WTC11 (cell line): ENCODE measurements around the gene RPS6KA2. TPM values are rescaled to one million over a fixed set of nuclear protein-coding genes. Genes with fewer than 3 reads are reported as not detected.

Source experiments
- ATAC-seq: fragments of 200-7000 bp; cut with Tn5 transposase; 2 replicates; pipeline ENCODE4 v1.10.0; 2021; ENCODE audit warnings: mild to moderate bottlenecking, moderate library complexity
- CTCF ChIA-PET: fragments of 300-600 bp; sonication (Branson Sonifier 250); formaldehyde crosslinking; loops from one replicate; lab custom pipeline; 2021; ENCODE audit warnings: antibody characterized with exemption; lab: Charles Lee
- POLR2A ChIA-PET: fragments of 350-600 bp; sonication (Branson Sonifier 250); formaldehyde crosslinking; loops from one replicate; lab custom pipeline; 2021; ENCODE audit warnings: antibody characterized with exemption; lab: Charles Lee
- DNase-seq: peaks from one replicate; pipeline ENCODE4 v3.0.0; 2021; ENCODE audit warnings: low spot score
- H3K27ac Mint-ChIP-seq: 2 replicates; pipeline ENCODE4 v1.8.0; 2021; ENCODE audit warnings: mixed read lengths
- H3K27me3 Mint-ChIP-seq: 2 replicates; pipeline ENCODE4 v1.8.0; 2021; ENCODE audit warnings: low read depth, mild to moderate bottlenecking, moderate library complexity, mixed read lengths
- H3K36me3 Mint-ChIP-seq: 2 replicates; pipeline ENCODE4 v1.8.0; 2021; ENCODE audit warnings: mixed read lengths
- H3K4me1 Mint-ChIP-seq: 2 replicates; pipeline ENCODE4 v1.8.0; 2022; ENCODE audit warnings: mixed read lengths
- H3K4me3 Mint-ChIP-seq: 2 replicates; pipeline ENCODE4 v1.8.0; 2021; ENCODE audit warnings: mild to moderate bottlenecking, moderate library complexity, mixed read lengths
- H3K9me3 Mint-ChIP-seq: 2 replicates; pipeline ENCODE4 v1.8.0; 2021; ENCODE audit warnings: mixed read lengths
- EMX1 ChIP-seq: fragments of 250-450 bp; sonication (Bioruptor Pico); IDR thresholded peaks from 2 replicates; pipeline ENCODE4 v1.8.0; 2021; ENCODE audit warnings: mild to moderate bottlenecking
- ESRRA ChIP-seq: sonication (generic); formaldehyde crosslinking; IDR thresholded peaks from 2 replicates; pipeline ENCODE4 v1.8.1; 2022; ENCODE audit warnings: mild to moderate bottlenecking, missing genetic modification reagents, borderline replicate concordance
- FOXP4 ChIP-seq: sonication (generic); formaldehyde crosslinking; IDR thresholded peaks from 2 replicates; pipeline ENCODE4 v1.8.0; 2022; ENCODE audit warnings: mild to moderate bottlenecking, missing genetic modification reagents
- IRF1 ChIP-seq: sonication (generic); formaldehyde crosslinking; IDR thresholded peaks from 2 replicates; pipeline ENCODE4 v1.8.0; 2023; ENCODE audit warnings: missing genetic modification reagents
- MXD4 ChIP-seq: fragments of 250-450 bp; sonication (Bioruptor Pico); IDR thresholded peaks from 2 replicates; pipeline ENCODE4 v1.8.0; 2021; ENCODE audit warnings: mild to moderate bottlenecking, moderate library complexity, borderline replicate concordance
- MYBL2 ChIP-seq: sonication (generic); formaldehyde crosslinking; IDR thresholded peaks from 2 replicates; pipeline ENCODE4 v1.8.1; 2023; ENCODE audit warnings: mild to moderate bottlenecking, moderate library complexity, missing genetic modification reagents
- NFYB ChIP-seq: sonication (generic); formaldehyde crosslinking; conservative IDR thresholded peaks from 2 replicates; pipeline ENCODE4 v1.8.0; 2022; ENCODE audit warnings: low read depth, missing genetic modification reagents
- OVOL2 ChIP-seq: fragments of 250-450 bp; sonication (Bioruptor Pico); IDR thresholded peaks from 2 replicates; pipeline ENCODE4 v1.9.0; 2021; ENCODE audit warnings: mild to moderate bottlenecking, borderline replicate concordance
- PRDM15 ChIP-seq: sonication (generic); formaldehyde crosslinking; IDR thresholded peaks from 2 replicates; pipeline ENCODE4 v1.8.0; 2022; ENCODE audit warnings: missing genetic modification reagents
- PREB ChIP-seq: sonication (generic); formaldehyde crosslinking; IDR thresholded peaks from 2 replicates; pipeline ENCODE4 v1.8.1; 2022; ENCODE audit warnings: mild to moderate bottlenecking, missing genetic modification reagents, moderate library complexity, borderline replicate concordance
- SOX15 ChIP-seq: fragments of 250-450 bp; sonication (Bioruptor Pico); IDR thresholded peaks from 2 replicates; pipeline ENCODE4 v1.9.0; 2021; ENCODE audit warnings: mild to moderate bottlenecking
- TCF7 ChIP-seq: sonication (generic); formaldehyde crosslinking; IDR thresholded peaks from 2 replicates; pipeline ENCODE4 v1.8.0; 2022; ENCODE audit warnings: mild to moderate bottlenecking, low read depth, missing genetic modification reagents, moderate library complexity
- TEAD1 ChIP-seq: sonication (generic); formaldehyde crosslinking; IDR thresholded peaks from 2 replicates; pipeline ENCODE4 v1.8.0; 2022; ENCODE audit warnings: mild to moderate bottlenecking, missing genetic modification reagents
- ZNF263 ChIP-seq: sonication (generic); formaldehyde crosslinking; IDR thresholded peaks from 2 replicates; pipeline ENCODE4 v1.8.1; 2022; ENCODE audit warnings: low read depth, mild to moderate bottlenecking, moderate library complexity, missing genetic modification reagents
- ZNF317 ChIP-seq: sonication (generic); formaldehyde crosslinking; IDR thresholded peaks from 2 replicates; pipeline ENCODE4 v1.8.1; 2023; ENCODE audit warnings: low read depth, mild to moderate bottlenecking, moderate library complexity, missing genetic modification reagents, borderline replicate concordance
- total RNA-seq: library from RNA; stranded (reverse); gene quantifications from 3 replicates; pipeline ENCODE4 v1.2.3, GENCODE V29; 2021
- TF ChIP-seq, protein P1 (sequence below): sonication (generic); formaldehyde crosslinking; IDR thresholded peaks from 2 replicates; pipeline ENCODE4 v1.8.1; 2023; ENCODE audit warnings: mild to moderate bottlenecking, missing genetic modification reagents, moderate library complexity
- TF ChIP-seq, protein P2 (sequence below): sonication (generic); formaldehyde crosslinking; IDR thresholded peaks from 2 replicates; pipeline ENCODE4 v1.8.1; 2023; ENCODE audit warnings: mild to moderate bottlenecking, missing genetic modification reagents, moderate library complexity
- TF ChIP-seq, protein P3 (sequence below): sonication (generic); formaldehyde crosslinking; IDR thresholded peaks from 2 replicates; pipeline ENCODE4 v1.8.1; 2022; ENCODE audit warnings: missing genetic modification reagents, borderline replicate concordance

RPS6KA2 gene
- total RNA-seq, 1 experiment from 2014 or later, result 24.2 TPM

- Mint-ChIP-seq H3K36me3 (peaks cover 13% of the 10 kb centered on the region), H3K27ac (no peak overlapping the region), H3K9me3 (no peaks in the 10 kb centered on the region), H3K27me3 (no peaks in the 10 kb centered on the region), H3K4me1 (peaks cover 70% of the 10 kb centered on the region), H3K4me3 (no peak overlapping the region)
- ATAC-seq (no peak), DNase-seq (no peak)
- CTCF ChIA-PET, result interaction anchor here (0.7 kb wide), 1 partner anchor 9 kb away, joined by 3 read pairs; the partner anchor contains the start of gene RPS6KA2
- POLR2A ChIA-PET, result no interaction called here
- no peak for TF ChIP-seq IRF1 (CRISPR knock-in tag)
- TF ChIP-seq PREB (CRISPR knock-in tag), result no peak
- no peak for TF ChIP-seq NFYB
- TF ChIP-seq MXD4, result no peak
These were observed 8.8 kb downstream of the RPS6KA2 start for GRCh38 chr6:166618251-166618650.

- peaks cover 69% of the 10 kb centered on the region for H3K4me1 Mint-ChIP-seq
- TF ChIP-seq, protein P1, sequence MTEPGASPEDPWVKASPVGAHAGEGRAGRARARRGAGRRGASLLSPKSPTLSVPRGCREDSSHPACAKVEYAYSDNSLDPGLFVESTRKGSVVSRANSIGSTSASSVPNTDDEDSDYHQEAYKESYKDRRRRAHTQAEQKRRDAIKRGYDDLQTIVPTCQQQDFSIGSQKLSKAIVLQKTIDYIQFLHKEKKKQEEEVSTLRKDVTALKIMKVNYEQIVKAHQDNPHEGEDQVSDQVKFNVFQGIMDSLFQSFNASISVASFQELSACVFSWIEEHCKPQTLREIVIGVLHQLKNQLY (CRISPR knock-in tag), result no peak
- TF ChIP-seq, protein P2, sequence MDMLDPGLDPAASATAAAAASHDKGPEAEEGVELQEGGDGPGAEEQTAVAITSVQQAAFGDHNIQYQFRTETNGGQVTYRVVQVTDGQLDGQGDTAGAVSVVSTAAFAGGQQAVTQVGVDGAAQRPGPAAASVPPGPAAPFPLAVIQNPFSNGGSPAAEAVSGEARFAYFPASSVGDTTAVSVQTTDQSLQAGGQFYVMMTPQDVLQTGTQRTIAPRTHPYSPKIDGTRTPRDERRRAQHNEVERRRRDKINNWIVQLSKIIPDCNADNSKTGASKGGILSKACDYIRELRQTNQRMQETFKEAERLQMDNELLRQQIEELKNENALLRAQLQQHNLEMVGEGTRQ (CRISPR knock-in tag), result no peak
- TF ChIP-seq TCF7 (no peak), ESRRA (CRISPR knock-in tag) (no peak), MYBL2 (CRISPR knock-in tag) (no peak), PRDM15 (CRISPR knock-in tag) (no peak), TEAD1 (CRISPR knock-in tag) (no peak), OVOL2 (no peak)
- TF ChIP-seq, all 79 proteins: peak for 0
- no peak for DNase-seq
- no peak for ATAC-seq
- CTCF ChIA-PET, result no interaction called here
- Mint-ChIP-seq H3K4me3 (no peak overlapping the region), H3K36me3 (peaks cover 13% of the 10 kb centered on the region), H3K27me3 (no peaks in the 10 kb centered on the region), H3K9me3 (no peaks in the 10 kb centered on the region), H3K27ac (no peak overlapping the region)
- POLR2A ChIA-PET, result no interaction called here
These were observed 9.7 kb downstream of the RPS6KA2 start for GRCh38 chr6:166617359-166617758.

DNA sequence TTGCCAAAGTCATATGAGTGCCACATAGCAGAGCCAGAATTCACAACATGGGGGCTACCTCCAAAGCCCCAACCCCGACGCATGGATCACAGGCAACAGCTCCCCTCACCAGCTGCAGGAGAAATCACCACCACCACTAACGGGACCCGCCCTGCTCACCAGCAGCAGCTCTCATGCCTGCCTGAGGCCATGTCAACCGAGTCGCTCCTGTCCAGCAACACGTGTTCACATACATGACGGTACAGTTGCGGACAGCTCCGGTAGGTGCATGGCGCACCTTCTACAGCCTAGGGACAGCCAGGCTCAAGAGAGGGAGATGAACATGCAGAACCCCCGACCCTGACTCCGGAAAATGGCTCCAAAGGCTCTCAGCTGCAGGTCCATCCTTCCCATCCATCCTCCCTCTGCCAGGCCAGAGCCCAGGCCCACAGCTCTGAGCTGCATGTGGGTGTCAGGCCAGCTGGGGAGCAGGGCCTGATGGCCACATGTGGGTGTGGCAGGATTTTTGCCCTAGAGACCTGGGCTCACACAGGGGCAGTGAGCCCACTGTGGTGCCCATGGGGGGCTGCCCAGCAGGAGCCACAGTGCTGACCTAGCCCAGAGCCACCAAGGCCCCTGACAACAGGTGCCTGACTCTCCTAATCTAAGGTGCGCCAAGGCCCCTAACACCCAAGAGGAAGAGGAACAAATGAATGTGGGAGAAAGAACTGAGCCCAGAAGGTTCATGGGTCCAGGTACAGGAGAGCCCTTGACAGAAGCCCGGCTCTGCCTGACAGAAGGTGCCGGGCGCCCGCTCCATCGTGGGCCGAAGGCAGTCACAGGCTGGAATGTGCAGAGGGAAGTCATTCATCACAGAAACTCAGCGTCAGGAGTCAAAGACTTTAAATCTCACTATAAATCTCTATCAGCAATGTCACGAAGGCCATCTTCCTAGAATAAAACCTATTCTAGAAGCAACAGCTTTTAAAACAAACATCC is 10.5 kb downstream of the RPS6KA2 start:
- ChIA-PET CTCF (no interaction called here), POLR2A (no interaction called here)
- peaks cover 13% of the 10 kb centered on the region for H3K36me3 Mint-ChIP-seq
- H3K4me1 Mint-ChIP-seq, result peaks cover 71% of the 10 kb centered on the region
- ATAC-seq, result no peak
- no peaks in the 10 kb centered on the region for H3K27me3 Mint-ChIP-seq
- DNase-seq, result no peak
- H3K27ac Mint-ChIP-seq, result no peak overlapping the region
- no peaks in the 10 kb centered on the region for H3K9me3 Mint-ChIP-seq
- no peak overlapping the region for H3K4me3 Mint-ChIP-seq
- TF ChIP-seq, protein P3, sequence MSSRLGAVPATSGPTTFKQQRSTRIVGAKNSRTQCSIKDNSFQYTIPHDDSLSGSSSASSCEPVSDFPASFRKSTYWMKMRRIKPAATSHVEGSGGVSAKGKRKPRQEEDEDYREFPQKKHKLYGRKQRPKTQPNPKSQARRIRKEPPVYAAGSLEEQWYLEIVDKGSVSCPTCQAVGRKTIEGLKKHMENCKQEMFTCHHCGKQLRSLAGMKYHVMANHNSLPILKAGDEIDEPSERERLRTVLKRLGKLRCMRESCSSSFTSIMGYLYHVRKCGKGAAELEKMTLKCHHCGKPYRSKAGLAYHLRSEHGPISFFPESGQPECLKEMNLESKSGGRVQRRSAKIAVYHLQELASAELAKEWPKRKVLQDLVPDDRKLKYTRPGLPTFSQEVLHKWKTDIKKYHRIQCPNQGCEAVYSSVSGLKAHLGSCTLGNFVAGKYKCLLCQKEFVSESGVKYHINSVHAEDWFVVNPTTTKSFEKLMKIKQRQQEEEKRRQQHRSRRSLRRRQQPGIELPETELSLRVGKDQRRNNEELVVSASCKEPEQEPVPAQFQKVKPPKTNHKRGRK, result no peak
- TF ChIP-seq FOXP4 (CRISPR knock-in tag) (no peak), ZNF263 (CRISPR knock-in tag) (no peak), SOX15 (CRISPR knock-in tag) (no peak), EMX1 (no peak), ZNF317 (CRISPR knock-in tag) (no peak), MYBL2 (CRISPR knock-in tag) (no peak)
